GM21381 (cell line): Measurements from ENCODE around the gene DAPK2.
"Not testable (repeated sequence)": the region's sequence is repeated elsewhere in the genome, so short reads cannot be mapped to it uniquely, and the experiment has no call there.

Experiments
- ATAC-seq: cut with Tn5 transposase; IDR thresholded peaks from one replicate; pipeline ENCODE4 v1.9.1; 2021; ENCODE audit warnings: mild to moderate bottlenecking, moderate library complexity; ENCODE audit not compliant: unreplicated experiment

The DAPK2 gene

GRCh38 chr15:63978511-63979261, 67.6 kb downstream of the DAPK2 start:
- no peak for ATAC-seq

GRCh38 chr15:63977119-63977518, 69.2 kb downstream of the DAPK2 start:
- ATAC-seq: no peak

GRCh38 chr15:63974021-63974420, 72.3 kb downstream of the DAPK2 start:
- no peak for ATAC-seq

DNA sequence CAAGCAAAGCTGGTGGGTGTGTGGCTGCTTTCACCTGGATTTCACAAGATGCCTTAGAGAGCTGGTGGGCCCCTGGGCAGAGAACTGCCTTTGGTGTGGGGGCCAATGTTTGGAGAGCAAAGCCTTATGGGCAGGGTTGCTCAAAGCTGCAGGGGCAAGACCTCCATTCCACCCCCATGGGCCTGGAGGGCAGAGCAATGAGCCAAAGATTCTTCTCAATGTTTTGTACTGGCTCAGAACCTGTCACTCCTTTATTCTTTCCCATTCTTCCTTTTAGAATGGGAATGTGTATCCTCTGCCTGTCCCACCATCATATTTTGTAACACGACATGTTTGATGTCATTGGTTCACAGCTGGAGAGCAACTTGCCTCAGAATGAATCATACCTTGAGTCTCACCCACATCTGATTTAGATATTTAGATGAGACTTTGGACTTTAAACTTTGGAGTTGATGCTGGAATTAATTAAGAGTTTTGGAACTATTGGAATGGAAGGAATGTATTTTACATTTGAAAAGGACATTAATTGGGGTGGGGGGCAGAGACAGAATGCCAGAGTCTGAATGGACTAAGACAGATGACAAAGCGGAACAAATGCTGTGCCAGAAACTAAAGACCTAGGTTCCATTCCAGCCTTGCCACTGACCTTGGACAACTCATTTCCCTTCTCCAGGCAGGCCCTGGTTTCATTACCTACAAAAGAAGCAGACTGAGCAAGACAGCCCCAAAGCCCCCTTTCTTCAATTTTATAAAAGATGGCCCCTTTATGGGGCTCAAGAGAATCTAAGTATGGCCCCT, 72.9 kb downstream of the DAPK2 start:
- no peak for ATAC-seq

DNA sequence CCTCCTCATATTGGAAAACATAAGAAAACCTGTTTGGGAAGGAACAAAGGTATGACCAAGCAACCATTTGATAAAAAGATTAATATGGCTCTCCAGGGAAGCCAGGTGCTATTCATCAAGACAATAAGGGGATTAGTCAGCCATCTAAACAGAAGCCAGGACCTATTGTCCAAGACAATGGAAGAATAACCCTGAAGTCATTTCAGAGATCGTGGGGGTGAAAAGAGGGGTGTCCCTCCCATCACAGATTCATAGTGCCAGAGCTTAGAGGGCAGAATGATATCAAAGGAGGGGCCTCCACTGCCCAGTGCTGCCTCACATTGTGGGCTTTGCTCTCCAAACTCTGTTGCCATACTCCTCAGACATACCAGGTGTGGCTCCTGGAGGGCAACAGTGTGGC, 73.5 kb downstream of the DAPK2 start:
- no peak for ATAC-seq

- no peak for ATAC-seq
Measured at GRCh38 chr15:63971904-63972303, 74.4 kb downstream of the DAPK2 start.

DNA sequence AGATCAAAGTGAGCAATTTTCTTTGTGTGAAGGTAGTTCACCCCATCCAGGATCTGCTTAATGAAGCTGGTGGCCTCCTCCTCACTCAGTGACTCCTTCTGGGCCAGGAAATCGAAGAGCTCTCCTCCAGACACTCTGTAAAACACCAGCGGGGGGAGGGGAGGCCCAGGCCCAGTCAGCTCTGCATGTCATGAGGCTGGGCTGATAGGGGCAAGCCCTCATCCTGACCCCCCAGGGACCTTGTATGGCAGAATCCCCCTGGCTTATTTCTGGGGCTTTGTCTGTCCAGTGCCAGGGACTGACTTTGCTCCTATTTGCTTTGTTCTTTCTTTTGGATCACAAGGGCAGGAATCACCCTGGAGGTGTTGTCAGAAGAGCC, 74.9 kb downstream of the DAPK2 start:
- peak; percentile 31 for ATAC-seq

- peak; percentile 93 for ATAC-seq
Measured at GRCh38 chr15:63970621-63971426, 75.5 kb downstream of the DAPK2 start.

GRCh38 chr15:63969652-63970421, 76.4 kb downstream of the DAPK2 start:
- ATAC-seq: no peak

GRCh38 chr15:63968700-63969099, 77.6 kb downstream of the DAPK2 start:
- no peak for ATAC-seq

DNA sequence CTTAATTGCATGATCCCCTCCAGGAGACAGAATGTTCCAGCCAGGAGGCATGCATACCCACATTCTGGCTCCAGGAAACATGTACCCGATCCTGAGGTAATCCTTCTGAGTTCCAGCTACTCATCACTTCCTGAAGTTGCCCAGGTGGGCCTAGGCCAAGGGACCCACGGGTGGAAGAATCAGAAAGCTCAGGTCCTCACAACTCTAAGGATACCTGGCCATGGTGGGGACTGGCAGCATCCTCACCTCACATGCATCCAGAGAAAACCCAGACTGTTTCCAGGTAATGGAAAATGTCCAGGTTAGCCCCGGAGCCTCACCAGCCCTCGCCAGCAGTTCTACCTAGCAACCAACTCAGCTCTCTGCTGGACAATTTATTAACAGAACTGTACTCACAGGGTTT, 78.2 kb downstream of the DAPK2 start:
- ATAC-seq: no peak

DNA sequence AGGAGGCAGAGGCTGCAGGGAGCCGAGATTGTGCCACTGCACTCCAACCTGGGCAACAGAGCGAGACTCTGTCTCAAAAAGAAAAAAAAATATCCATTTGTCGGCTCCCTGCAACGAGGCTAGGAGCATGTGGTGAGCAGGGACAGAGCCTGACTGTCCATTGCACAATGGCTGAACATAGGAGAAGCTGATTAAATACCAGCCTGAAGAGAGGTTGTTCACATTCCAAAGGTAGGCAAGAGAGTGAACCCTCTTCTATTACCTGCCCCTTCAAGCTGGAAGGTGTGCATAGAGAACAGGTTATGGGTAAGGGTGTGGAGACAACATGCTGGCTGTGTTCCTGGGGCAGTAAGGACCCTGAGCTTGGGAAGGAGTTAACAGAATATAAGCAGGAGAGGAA, 78.7 kb downstream of the DAPK2 start:
- ATAC-seq: no peak

GRCh38 chr15:63962947-63963721, 83.2 kb downstream of the DAPK2 start:
- not testable (repeated sequence) for ATAC-seq

- no peak for ATAC-seq
Measured at GRCh38 chr15:63953524-63953923, 92.8 kb downstream of the DAPK2 start.

- no peak for ATAC-seq
Measured at GRCh38 chr15:63950911-63951481, 95.3 kb downstream of the DAPK2 start.

DNA sequence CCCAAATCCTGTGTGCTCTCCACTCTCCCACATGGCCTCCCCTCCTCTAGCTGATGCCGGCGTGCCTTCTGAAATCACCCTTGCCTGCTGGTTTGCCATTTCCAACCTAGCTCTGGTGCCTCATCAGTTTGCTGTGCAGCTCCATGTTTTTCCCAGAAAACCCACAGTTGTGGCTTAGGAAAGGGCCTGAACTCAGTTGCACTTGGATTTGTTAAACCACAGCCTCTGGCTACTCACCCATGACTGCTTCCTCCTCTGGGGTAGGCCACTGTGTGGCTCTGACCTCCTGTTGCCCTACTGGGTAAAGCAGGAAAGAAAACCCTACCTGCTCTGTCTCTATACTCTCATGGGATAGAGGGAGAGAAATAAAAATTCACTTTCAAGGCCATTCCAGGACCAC, 97.3 kb downstream of the DAPK2 start:
- ATAC-seq: no peak

GRCh38 chr15:63948436-63948835, 97.8 kb downstream of the DAPK2 start:
- no peak for ATAC-seq

- no peak for ATAC-seq
Measured at GRCh38 chr15:63947228-63947627, 99.1 kb downstream of the DAPK2 start.

GRCh38 chr15:63946524-63947065, 99.7 kb downstream of the DAPK2 start:
- ATAC-seq: no peak
